CD14-positive monocyte (primary cell): ENCODE measurements around the gene TSPAN12. TPM values are rescaled to one million over a fixed set of nuclear protein-coding genes. Genes with fewer than 3 reads are reported as not detected.
"Not testable (repeated sequence)": the region's sequence is repeated elsewhere in the genome, so short reads cannot be mapped to it uniquely, and the experiment has no call there.

ENCODE experiments used
- DNase-seq, 3 donors: peaks; one replicate each; pipeline ENCODE4 v3.0.0-alpha.2; 2011 to 2022
- H2AFZ ChIP-seq: 2 replicates; pipeline ENCODE4 v1.6.0; 2012; ENCODE audit warnings: mild to moderate bottlenecking, low read depth, low read length, inconsistent platforms; ENCODE audit not compliant: insufficient read depth, poor library complexity, severe bottlenecking
- H3K27ac ChIP-seq, 2 donors: 1 replicate in 1 of 2; 2 replicates in 1 of 2; pipeline ENCODE4 v1.5.1; 2012 to 2013; ENCODE audit warnings: low read length in 2 of 2, control low read depth in 1 of 2, inconsistent platforms in 1 of 2, low read depth in 1 of 2, mild to moderate bottlenecking in 1 of 2
- H3K27me3 ChIP-seq, 2 donors: one replicate each; pipeline versions ENCODE4 v1.6.0 to v1.6.1; 2011 to 2013; ENCODE audit warnings: low read length in 2 of 2; ENCODE audit not compliant: control insufficient read depth in 2 of 2, insufficient read depth in 2 of 2
- H3K36me3 ChIP-seq, 2 donors: replicated peaks in 1 of 2; 1 replicate in 1 of 2; 2 replicates in 1 of 2; pipeline versions ENCODE4 v1.5.1 to v1.6.1; 2012 to 2013; ENCODE audit warnings: low read length in 2 of 2, control low read depth in 1 of 2, inconsistent platforms in 1 of 2, mild to moderate bottlenecking in 1 of 2; ENCODE audit not compliant: insufficient read depth in 2 of 2, control insufficient read depth in 1 of 2
- H3K4me1 ChIP-seq, 2 donors: 1 replicate in 1 of 2; 2 replicates in 1 of 2; pipeline versions ENCODE4 v1.5.1 to v1.6.1; 2012 to 2013; ENCODE audit warnings: low read length in 2 of 2, control low read depth in 1 of 2, inconsistent platforms in 1 of 2, mild to moderate bottlenecking in 1 of 2, moderate library complexity in 1 of 2; ENCODE audit not compliant: insufficient read depth in 2 of 2, control insufficient read depth in 1 of 2
- H3K4me2 ChIP-seq: replicated peaks from 2 replicates; pipeline ENCODE3; 2012; ENCODE audit warnings: low read length, moderate library complexity, mild to moderate bottlenecking; ENCODE audit not compliant: poor library complexity, severe bottlenecking; ENCODE audit errors: extremely low read depth
- H3K4me3 ChIP-seq, 3 experiments: fragments of 200-600 bp in 1 of 3; sonication (generic) in 1 of 3; replicated peaks in 1 of 3; 1 replicate in 2 of 3; 2 replicates in 1 of 3; pipeline ENCODE4 v1.5.1; 2011 to 2013; ENCODE audit warnings: low read length in 3 of 3, mild to moderate bottlenecking in 3 of 3, control low read depth in 2 of 3, low read depth in 2 of 3, inconsistent platforms in 1 of 3, moderate library complexity in 1 of 3
- H3K79me2 ChIP-seq: 2 replicates; pipeline ENCODE4 v1.6.0; 2012; ENCODE audit warnings: mild to moderate bottlenecking, control low read depth, inconsistent platforms, low read length, moderate library complexity; ENCODE audit not compliant: insufficient read depth
- H3K9ac ChIP-seq: 2 replicates; pipeline ENCODE4 v1.6.0; 2017; ENCODE audit warnings: low read length, mild to moderate bottlenecking; ENCODE audit not compliant: insufficient read depth, poor library complexity, severe bottlenecking
- H3K9me3 ChIP-seq, 2 donors: replicated peaks in 1 of 2; 1 replicate in 1 of 2; 2 replicates in 1 of 2; pipeline versions ENCODE4 v1.5.1 to v1.6.1; 2012 to 2013; ENCODE audit warnings: low read length in 2 of 2, control low read depth in 1 of 2; ENCODE audit not compliant: control insufficient read depth in 1 of 2, insufficient read depth in 1 of 2
- H4K20me1 ChIP-seq: 2 replicates; pipeline ENCODE4 v1.6.0; 2012; ENCODE audit warnings: mild to moderate bottlenecking, low read length, control low read depth, moderate library complexity; ENCODE audit not compliant: insufficient read depth
- H3K27ac Mint-ChIP-seq, 7 donors: one replicate each; pipeline ENCODE4 v1.8.0; 2020; ENCODE audit warnings: mild to moderate bottlenecking in 7 of 7, mixed read lengths in 7 of 7, moderate library complexity in 6 of 7, inconsistent platforms in 2 of 7
- H3K27me3 Mint-ChIP-seq, 3 donors: one replicate each; pipeline ENCODE4 v1.8.0; 2021 to 2022; ENCODE audit warnings: low read depth in 3 of 3, mild to moderate bottlenecking in 3 of 3, mixed read lengths in 3 of 3, moderate library complexity in 3 of 3, inconsistent platforms in 1 of 3
- H3K36me3 Mint-ChIP-seq, 2 donors: one replicate each; pipeline ENCODE4 v1.8.0; 2020; ENCODE audit warnings: mixed read lengths in 2 of 2, inconsistent platforms in 1 of 2, mild to moderate bottlenecking in 1 of 2
- H3K4me1 Mint-ChIP-seq: one replicate; pipeline ENCODE4 v1.8.0; 2020; ENCODE audit warnings: mild to moderate bottlenecking, mixed read lengths
- H3K4me3 Mint-ChIP-seq, 2 donors: one replicate each; pipeline ENCODE4 v1.8.0; 2020; ENCODE audit warnings: mild to moderate bottlenecking in 2 of 2, mixed read lengths in 2 of 2, moderate library complexity in 1 of 2
- H3K9me3 Mint-ChIP-seq, 7 donors: one replicate each; pipeline ENCODE4 v1.8.0; 2020 to 2022; ENCODE audit warnings: mixed read lengths in 7 of 7, mild to moderate bottlenecking in 6 of 7, moderate library complexity in 6 of 7, inconsistent platforms in 2 of 7
- CTCF ChIP-seq: fragments of 200-600 bp; IDR thresholded peaks from one replicate; pipeline ENCODE4 v1.8.0; 2022; ENCODE audit warnings: antibody characterized with exemption, mild to moderate bottlenecking
- WGBS: methylation state at CpG from one replicate; pipeline ENCODE4 v1.1.5; 2013; ENCODE audit warnings: missing lambda C conversion rate; ENCODE audit not compliant: insufficient coverage; 5-methylcytosine and 5-hydroxymethylcytosine counted together
- intact Hi-C, 2 donors: fragments of 100-400 bp; cut with micrococcal nuclease; formaldehyde crosslinking; loops; one replicate each; pipeline versions ENCODE4 v1.15.0 to v1.15.1; 2023
- polyA plus RNA-seq, 3 donors: library from polyadenylated mRNA; depleted of rRNA in 1 of 3; unstranded in 2 of 3; stranded (reverse) in 1 of 3; fragments of 300-500 nt in 2 of 3; fragments of >200 nt in 1 of 3; fragmentation: Illumina TruSeq in 2 of 3; gene quantifications; 1 replicate in 2 of 3; 2 replicates in 1 of 3; pipeline ENCODE4 v1.2.3, GENCODE V29; 2012 to 2021

TSPAN12 gene
- polyA plus RNA-seq, 3 donors: not detected

- H3K27me3 ChIP-seq, H3K4me1 ChIP-seq, H3K9me3 ChIP-seq, DNase-seq, intact Hi-C loops, H3K36me3 Mint-ChIP-seq, H3K4me3 Mint-ChIP-seq, H3K79me2 ChIP-seq, H3K27ac ChIP-seq, H3K9ac ChIP-seq, H2AFZ ChIP-seq, H3K27me3 Mint-ChIP-seq, H3K36me3 ChIP-seq, H3K4me3 ChIP-seq, H3K9me3 Mint-ChIP-seq, H3K4me2 ChIP-seq, H3K4me1 Mint-ChIP-seq, H3K27ac Mint-ChIP-seq, H4K20me1 ChIP-seq: not testable (repeated sequence)
- WGBS: 100% methylated on average over 2 of the region's 4 CpGs
These were observed 27.7 kb upstream of the TSPAN12 start for GRCh38 chr7:120885602-120886001.

- Mint-ChIP-seq H3K4me1 (no peaks in the 10 kb centered on the region), H3K4me3 (no peak overlapping the region), H3K9me3 (no peaks in the 10 kb centered on the region), H3K36me3 (no peaks in the 10 kb centered on the region), H3K27ac (no peak overlapping the region), H3K27me3 (peaks cover 3 to 8% (median 3%) of the 10 kb centered on the region in 3 donors)
- H3K79me2 ChIP-seq: no peaks in the 10 kb centered on the region
- H3K36me3 ChIP-seq: no peaks in the 10 kb centered on the region
- H3K9ac ChIP-seq: no peak overlapping the region
- H4K20me1 ChIP-seq: no peaks in the 10 kb centered on the region
- no peaks in the 10 kb centered on the region for H3K4me1 ChIP-seq
- intact Hi-C loops: no loop called here
- no peak overlapping the region for H2AFZ ChIP-seq
- no peak overlapping the region for H3K4me2 ChIP-seq
- no peak for TF ChIP-seq CTCF
- 100% methylated on average over 2 of the region's 4 CpGs for WGBS
- H3K9me3 ChIP-seq: no peaks in the 10 kb centered on the region
- H3K27me3 ChIP-seq: no peaks in the 10 kb centered on the region
- DNase-seq: no peak
- H3K4me3 ChIP-seq: no peak overlapping the region
- H3K27ac ChIP-seq: no peak overlapping the region
These were observed 19.8 kb upstream of the TSPAN12 start for GRCh38 chr7:120877701-120878100.
